Neural cell (in vitro differentiated cells): Measurements from ENCODE around the gene BEX1.

Source experiments
- CTCF ChIP-seq: fragments of 450-650 bp; IDR thresholded peaks from 2 replicates; pipeline ENCODE4 v1.5.1; 2014; ENCODE audit warnings: antibody characterized with exemption, mild to moderate bottlenecking, moderate library complexity; ENCODE audit not compliant: poor library complexity, severe bottlenecking
- EP300 ChIP-seq: fragments of 450-650 bp; conservative IDR thresholded peaks from 2 replicates; pipeline ENCODE4 v1.6.1; 2014; ENCODE audit warnings: antibody characterized with exemption, mild to moderate bottlenecking, moderate library complexity; ENCODE audit not compliant: poor library complexity, severe bottlenecking
- EZH2 ChIP-seq: fragments of 200-600, 300-800 bp; shearing (Covaris generic), sonication (generic); IDR thresholded peaks from 2 replicates; pipeline ENCODE4 v1.6.1; 2014; ENCODE audit warnings: antibody characterized with exemption, low read length, borderline replicate concordance, mild to moderate bottlenecking; ENCODE audit not compliant: insufficient read depth, poor library complexity, severe bottlenecking
- MXI1 ChIP-seq: fragments of 450-650 bp; conservative IDR thresholded peaks from 2 replicates; pipeline ENCODE4 v1.6.1; 2014; ENCODE audit warnings: antibody characterized with exemption, mild to moderate bottlenecking; ENCODE audit not compliant: poor library complexity, severe bottlenecking
- POLR2AphosphoS5 ChIP-seq: IDR thresholded peaks from 2 replicates; pipeline ENCODE4 v1.6.1; 2012
- REST ChIP-seq: IDR thresholded peaks from 2 replicates; pipeline ENCODE4 v1.6.1; 2012; ENCODE audit warnings: borderline replicate concordance
- TAF1 ChIP-seq: IDR thresholded peaks from 2 replicates; pipeline ENCODE4 v1.6.1; 2012; ENCODE audit warnings: low read depth

- TF ChIP-seq CTCF (no peak), TAF1 (no peak), POLR2AphosphoS5 (no peak), EZH2 (no peak), MXI1 (no peak), REST (no peak), EP300 (no peak)
These were observed 12.6 kb downstream of the BEX1 start for GRCh38 chrX:103051260-103051789.
